ENCODE data around the gene OTULIN.

OTULIN gene

GRCh38 chr5:14635656-14636055 is 28.9 kb upstream of the OTULIN start:
- Histone ChIP-seq H3K4me1 (ENCODE audit: control insufficient read depth, low read length) (no peaks in the 10 kb centered on the region), H3K9me3 (ENCODE audit: control insufficient read depth, insufficient read depth, low read length) (no peaks in the 10 kb centered on the region), H3F3A (ENCODE audit: control insufficient read depth, insufficient read depth) (no peaks in the 10 kb centered on the region), H3K27ac (ENCODE audit: low read depth, low read length) (no peak overlapping the region), H3K4me2 (ENCODE audit: low read length) (no peak overlapping the region), H4K20me1 (ENCODE audit: control insufficient read depth, insufficient read depth, low read depth, low read length) (no peaks in the 10 kb centered on the region), H3K4me3 (ENCODE audit: low read length) (no peak overlapping the region), H3K9me2 (replicated peaks; ENCODE audit: control insufficient read depth, low read length) (no peaks in the 10 kb centered on the region), H3K36me3 (ENCODE audit: control insufficient read depth, low read length) (no peaks in the 10 kb centered on the region), H3K27me3 (ENCODE audit: control insufficient read depth, low read length) (no peaks in the 10 kb centered on the region), H3K79me2 (ENCODE audit: control insufficient read depth, low read length) (no peaks in the 10 kb centered on the region)
- TF ChIP-seq, protein P1, sequence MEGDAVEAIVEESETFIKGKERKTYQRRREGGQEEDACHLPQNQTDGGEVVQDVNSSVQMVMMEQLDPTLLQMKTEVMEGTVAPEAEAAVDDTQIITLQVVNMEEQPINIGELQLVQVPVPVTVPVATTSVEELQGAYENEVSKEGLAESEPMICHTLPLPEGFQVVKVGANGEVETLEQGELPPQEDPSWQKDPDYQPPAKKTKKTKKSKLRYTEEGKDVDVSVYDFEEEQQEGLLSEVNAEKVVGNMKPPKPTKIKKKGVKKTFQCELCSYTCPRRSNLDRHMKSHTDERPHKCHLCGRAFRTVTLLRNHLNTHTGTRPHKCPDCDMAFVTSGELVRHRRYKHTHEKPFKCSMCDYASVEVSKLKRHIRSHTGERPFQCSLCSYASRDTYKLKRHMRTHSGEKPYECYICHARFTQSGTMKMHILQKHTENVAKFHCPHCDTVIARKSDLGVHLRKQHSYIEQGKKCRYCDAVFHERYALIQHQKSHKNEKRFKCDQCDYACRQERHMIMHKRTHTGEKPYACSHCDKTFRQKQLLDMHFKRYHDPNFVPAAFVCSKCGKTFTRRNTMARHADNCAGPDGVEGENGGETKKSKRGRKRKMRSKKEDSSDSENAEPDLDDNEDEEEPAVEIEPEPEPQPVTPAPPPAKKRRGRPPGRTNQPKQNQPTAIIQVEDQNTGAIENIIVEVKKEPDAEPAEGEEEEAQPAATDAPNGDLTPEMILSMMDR (IDR thresholded peaks at IDR 0.05; ENCODE audit: low read depth, low read length, poor library complexity, severe bottlenecking): no peak
- TF ChIP-seq EZH2phosphoT487 (IDR thresholded peaks at IDR 0.05; ENCODE audit: borderline replicate concordance, low read length): no peak

GRCh38 chr5:14640765-14641164 is 23.8 kb upstream of the OTULIN start:
- no peaks in the 10 kb centered on the region for H3K36me3 ChIP-seq (ENCODE audit: control insufficient read depth, low read length)
- H3K79me2 ChIP-seq (ENCODE audit: control insufficient read depth, low read length): no peaks in the 10 kb centered on the region
- TF ChIP-seq, protein P1 (IDR thresholded peaks at IDR 0.05; ENCODE audit: low read depth, low read length, poor library complexity, severe bottlenecking): no peak
- no peak for TF ChIP-seq EZH2phosphoT487 (IDR thresholded peaks at IDR 0.05; ENCODE audit: borderline replicate concordance, low read length)
- no peaks in the 10 kb centered on the region for H4K20me1 ChIP-seq (ENCODE audit: control insufficient read depth, insufficient read depth, low read depth, low read length)
- H3K9me2 ChIP-seq (replicated peaks; ENCODE audit: control insufficient read depth, low read length): no peaks in the 10 kb centered on the region
- H3K4me1 ChIP-seq (ENCODE audit: control insufficient read depth, low read length): no peaks in the 10 kb centered on the region
- no peak overlapping the region for H3K4me3 ChIP-seq (ENCODE audit: low read length)
- H3K27ac ChIP-seq (ENCODE audit: low read depth, low read length): no peak overlapping the region
- H3K9me3 ChIP-seq (ENCODE audit: control insufficient read depth, insufficient read depth, low read length): no peaks in the 10 kb centered on the region
- H3K4me2 ChIP-seq (ENCODE audit: low read length): no peak overlapping the region
- H3K27me3 ChIP-seq (ENCODE audit: control insufficient read depth, low read length): no peaks in the 10 kb centered on the region; the same call in none of the 2 replicates
- H3F3A ChIP-seq (ENCODE audit: control insufficient read depth, insufficient read depth): no peaks in the 10 kb centered on the region

GRCh38 chr5:14644623-14645237 is 19.8 kb upstream of the OTULIN start:
- Histone ChIP-seq H4K20me1 (ENCODE audit: control insufficient read depth, insufficient read depth, low read depth, low read length) (no peaks in the 10 kb centered on the region), H3K9me2 (replicated peaks; ENCODE audit: control insufficient read depth, low read length) (no peaks in the 10 kb centered on the region), H3K4me1 (ENCODE audit: control insufficient read depth, low read length) (no peaks in the 10 kb centered on the region), H3K4me2 (ENCODE audit: low read length) (no peak overlapping the region), H3K79me2 (ENCODE audit: control insufficient read depth, low read length) (no peaks in the 10 kb centered on the region), H3K27me3 (ENCODE audit: control insufficient read depth, low read length) (peaks cover 8% of the 10 kb centered on the region), H3K4me3 (ENCODE audit: low read length) (no peak overlapping the region), H3K36me3 (ENCODE audit: control insufficient read depth, low read length) (no peaks in the 10 kb centered on the region), H3F3A (ENCODE audit: control insufficient read depth, insufficient read depth) (no peaks in the 10 kb centered on the region), H3K27ac (ENCODE audit: low read depth, low read length) (no peak overlapping the region), H3K9me3 (ENCODE audit: control insufficient read depth, insufficient read depth, low read length) (no peaks in the 10 kb centered on the region)
- TF ChIP-seq, protein P1 (IDR thresholded peaks at IDR 0.05; ENCODE audit: low read depth, low read length, poor library complexity, severe bottlenecking): no peak
- TF ChIP-seq EZH2phosphoT487 (IDR thresholded peaks at IDR 0.05; ENCODE audit: borderline replicate concordance, low read length): no peak

Measured in DOHH2 (cell line).